Measurements from ENCODE around the gene NR2F6. TPM values are rescaled to one million over a fixed set of nuclear protein-coding genes. Genes with fewer than 3 reads are reported as not detected.

Gene NR2F6
- total and polyA plus RNA-seq, 2 of the 4 experiments (the other 2 are of a cell fraction) = 8.4 to 20.5 TPM

DNA sequence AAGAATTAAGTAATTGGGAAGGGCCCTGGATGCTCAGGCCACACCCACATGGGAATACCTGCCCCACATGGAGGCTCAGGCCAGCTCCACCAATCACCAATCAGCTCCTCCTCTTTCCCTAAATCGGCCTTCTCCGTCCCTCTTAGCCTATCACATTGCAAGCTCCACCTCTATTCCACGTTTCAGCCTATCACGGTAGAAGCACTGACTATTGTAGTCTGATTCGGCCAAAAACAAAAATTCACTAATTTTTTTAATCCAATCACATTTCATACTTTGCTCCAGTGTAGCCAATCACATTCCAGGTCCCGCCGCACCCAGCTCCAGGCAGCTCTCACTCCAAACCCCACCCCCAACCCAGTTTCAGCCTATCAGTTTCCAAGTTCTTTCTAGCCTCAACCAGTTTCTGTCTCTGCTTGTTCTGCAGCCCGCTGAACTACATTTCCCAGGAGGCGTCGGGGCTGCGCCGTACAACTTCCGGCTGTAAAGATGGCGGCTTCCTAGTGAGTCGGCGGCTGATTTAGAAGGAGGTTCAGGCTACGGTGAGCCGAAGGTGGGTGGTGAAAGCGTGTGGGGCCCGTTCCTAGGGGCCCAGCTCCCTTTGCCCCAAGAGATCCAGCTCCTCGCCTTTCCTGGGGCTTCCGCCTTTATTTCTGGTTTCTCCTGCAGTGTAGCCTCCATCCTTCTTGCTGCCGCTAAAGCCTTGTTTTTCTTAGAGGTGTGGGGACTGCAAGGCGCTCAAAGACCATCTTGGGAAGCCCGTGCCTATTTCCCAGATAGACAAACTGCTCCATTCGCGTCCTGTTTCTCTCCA, 21.5 kb upstream of the NR2F6 start, which contains the start of gene BABAM1:
Gene BABAM1 (plus strand): TSS at position 469 of the 814 bp plus-strand sequence. CDS start 1,364 bp downstream, outside the sequence.
- peak within 1 kb of the TSS; percentile 65 for H4K5ac ChIP-seq (ENCODE audit: low read depth, low read length)
- in situ Hi-C loops (cut with MboI; ENCODE audit: low sequenced_read_pairs) = no loop called here
- no peak within 1 kb of the TSS for H2BK15ac ChIP-seq (ENCODE audit: low read depth, low read length)
- H3K27ac ChIP-seq (ENCODE audit: insufficient read depth, low read length) = peak within 1 kb of the TSS; percentile 68
- no peaks in the 10 kb centered on the region for H4K20me1 ChIP-seq (ENCODE audit: insufficient read depth, low read length)
- peaks cover 12% of the 10 kb centered on the region; the same call in 1 of the 2 replicates for H3K36me3 ChIP-seq (ENCODE audit: control insufficient read depth, insufficient read depth, low read length)
- H2BK5ac ChIP-seq (ENCODE audit: low read depth, low read length, poor library complexity, severe bottlenecking) = peak within 1 kb of the TSS; percentile 41
- H2AK5ac ChIP-seq (ENCODE audit: low read depth, low read length) = peak within 1 kb of the TSS; percentile 54
- H3K18ac ChIP-seq (ENCODE audit: low read depth, low read length) = no peak within 1 kb of the TSS
- peak; percentile 100 for DNase-seq
- no peak within 1 kb of the TSS for H2BK120ac ChIP-seq (ENCODE audit: low read depth, low read length)
- no peaks in the 10 kb centered on the region for H3K27me3 ChIP-seq (ENCODE audit: control insufficient read depth, insufficient read depth, low read length)
- peak within 1 kb of the TSS; percentile 85 for H3K9ac ChIP-seq (ENCODE audit: low read depth, low read length)
- intact Hi-C loops (cut with micrococcal nuclease) = loop anchor here (1.0 kb wide), 1 partner anchor 38 kb away; the partner anchor contains the start of gene MRPL34
- H2AK9ac ChIP-seq (replicated peaks; ENCODE audit: low read depth, low read length, poor library complexity) = peak within 1 kb of the TSS; percentile 94
- WGBS, 2 experiments (ENCODE audit: extremely low coverage in 2 of 2, insufficient read length in 1 of 2) = 0% methylated on average over 7 of the region's 27 CpGs; no CpG with 5 or more reads in 1 of the 2 experiments
- peak within 1 kb of the TSS; percentile 75; the same call in 1 of the 2 replicates for H3K56ac ChIP-seq (ENCODE audit: extremely low read depth, insufficient read depth, low read length)
- peak within 1 kb of the TSS; percentile 68 to 81 for H4K8ac ChIP-seq (ENCODE audit: low read depth in 2 of 2, low read length in 2 of 2)
- POLR2A ChIA-PET (ENCODE audit: unreplicated experiment) = interaction anchor here (0.7 kb wide), 1 partner anchor 52 kb away, joined by 4 read pairs; the partner anchor contains the start of gene USE1
- no peaks in the 10 kb centered on the region for H3K9me3 ChIP-seq (ENCODE audit: control insufficient read depth, insufficient read depth, low read length)
- H3K9me1 ChIP-seq (ENCODE audit: insufficient read depth, low read length) = no peaks in the 10 kb centered on the region
- no peaks in the 10 kb centered on the region; the same call in 1 of the 2 replicates for H3K4me1 ChIP-seq (ENCODE audit: control insufficient read depth, insufficient read depth, low read length)
- peak within 1 kb of the TSS; percentile 69 for H3K4me3 ChIP-seq (ENCODE audit: insufficient read depth, low read depth, low read length)
- H2AFZ ChIP-seq (replicated peaks; ENCODE audit: low read length, poor library complexity) = peak within 1 kb of the TSS; percentile 88
- peak; percentile 99 for ATAC-seq (ENCODE audit: low read depth)
- H3K4me2 ChIP-seq (ENCODE audit: low read depth, low read length) = peak within 1 kb of the TSS; percentile 92
- peak within 1 kb of the TSS; percentile 81 for H3K14ac ChIP-seq (replicated peaks; ENCODE audit: low read depth, low read length)
- dilution Hi-C loops (cut with HindIII; ENCODE audit: low sequenced_read_pairs, unreplicated experiment) = no loop called here
- CTCF ChIA-PET = interaction anchor here (0.5 to 0.9 kb wide), 2 partner anchors 13 to 32 kb away, joined by 3 read pairs; no protein-coding TSS in a partner anchor
- H3K23ac ChIP-seq (ENCODE audit: low read depth, low read length) = peak within 1 kb of the TSS; percentile 78; the same call in 1 of the 2 replicates
- peak within 1 kb of the TSS; percentile 71 for H3K4ac ChIP-seq (ENCODE audit: low read depth, low read length)
- H4K91ac ChIP-seq (ENCODE audit: insufficient read depth, low read depth, low read length) = peak within 1 kb of the TSS; percentile 48
- BruUV-seq (replicated peaks) = no TSS peak
- peaks cover 0 to 23% of the 10 kb centered on the region in 2 experiments; a peak in 2 of 4 replicates for H3K79me1 ChIP-seq (ENCODE audit: low read depth in 1 of 2, low read length in 2 of 2)
- no peak within 1 kb of the TSS for H2BK20ac ChIP-seq (ENCODE audit: low read depth, low read length)
- TF ChIP-seq RAD21 (IDR thresholded peaks at IDR 0.05; ENCODE audit: low read length) (no peak), MAFK (IDR thresholded peaks at IDR 0.05; ENCODE audit: low read depth, low read length) (peak; percentile 10; the same call in 1 of the 2 replicates), CEBPB (IDR thresholded peaks at IDR 0.05; ENCODE audit: low read depth, low read length) (no peak), POLR2A (IDR thresholded peaks at IDR 0.05; ENCODE audit: low read depth, low read length) (peak; percentile 51; the same call in 1 of the 2 replicates), CHD1 (IDR thresholded peaks at IDR 0.05; ENCODE audit: low read depth, low read length) (no peak), MXI1 (IDR thresholded peaks at IDR 0.05; ENCODE audit: borderline replicate concordance, low read depth, low read length) (peak; percentile 56; the same call in 1 of the 2 replicates), BHLHE40 (IDR thresholded peaks at IDR 0.05; ENCODE audit: low read depth, low read length) (0 out of 2 replicates have a peak, but pooled peaks have one; percentile 11), RFX5 (IDR thresholded peaks at IDR 0.05; ENCODE audit: low read depth, low read length) (0 out of 2 replicates have a peak, but pooled peaks have one; percentile 14), NFE2L2 (IDR thresholded peaks at IDR 0.05; ENCODE audit: low read depth, low read length) (no peak), FOS (IDR thresholded peaks at IDR 0.05; ENCODE audit: low read depth, low read length) (peak; percentile 84; the same call in 1 of the 2 replicates), RCOR1 (IDR thresholded peaks at IDR 0.05; ENCODE audit: insufficient replicate concordance, low read length) (no peak), MAZ (IDR thresholded peaks at IDR 0.05; ENCODE audit: borderline replicate concordance, low read depth, low read length) (peak; percentile 58; the same call in 1 of the 2 replicates)
- TF ChIP-seq, protein P1, sequence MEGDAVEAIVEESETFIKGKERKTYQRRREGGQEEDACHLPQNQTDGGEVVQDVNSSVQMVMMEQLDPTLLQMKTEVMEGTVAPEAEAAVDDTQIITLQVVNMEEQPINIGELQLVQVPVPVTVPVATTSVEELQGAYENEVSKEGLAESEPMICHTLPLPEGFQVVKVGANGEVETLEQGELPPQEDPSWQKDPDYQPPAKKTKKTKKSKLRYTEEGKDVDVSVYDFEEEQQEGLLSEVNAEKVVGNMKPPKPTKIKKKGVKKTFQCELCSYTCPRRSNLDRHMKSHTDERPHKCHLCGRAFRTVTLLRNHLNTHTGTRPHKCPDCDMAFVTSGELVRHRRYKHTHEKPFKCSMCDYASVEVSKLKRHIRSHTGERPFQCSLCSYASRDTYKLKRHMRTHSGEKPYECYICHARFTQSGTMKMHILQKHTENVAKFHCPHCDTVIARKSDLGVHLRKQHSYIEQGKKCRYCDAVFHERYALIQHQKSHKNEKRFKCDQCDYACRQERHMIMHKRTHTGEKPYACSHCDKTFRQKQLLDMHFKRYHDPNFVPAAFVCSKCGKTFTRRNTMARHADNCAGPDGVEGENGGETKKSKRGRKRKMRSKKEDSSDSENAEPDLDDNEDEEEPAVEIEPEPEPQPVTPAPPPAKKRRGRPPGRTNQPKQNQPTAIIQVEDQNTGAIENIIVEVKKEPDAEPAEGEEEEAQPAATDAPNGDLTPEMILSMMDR (conservative IDR thresholded peaks at IDR 0.05; ENCODE audit: low read depth, low read length) = no peak
- TF ChIP-seq, protein P2, sequence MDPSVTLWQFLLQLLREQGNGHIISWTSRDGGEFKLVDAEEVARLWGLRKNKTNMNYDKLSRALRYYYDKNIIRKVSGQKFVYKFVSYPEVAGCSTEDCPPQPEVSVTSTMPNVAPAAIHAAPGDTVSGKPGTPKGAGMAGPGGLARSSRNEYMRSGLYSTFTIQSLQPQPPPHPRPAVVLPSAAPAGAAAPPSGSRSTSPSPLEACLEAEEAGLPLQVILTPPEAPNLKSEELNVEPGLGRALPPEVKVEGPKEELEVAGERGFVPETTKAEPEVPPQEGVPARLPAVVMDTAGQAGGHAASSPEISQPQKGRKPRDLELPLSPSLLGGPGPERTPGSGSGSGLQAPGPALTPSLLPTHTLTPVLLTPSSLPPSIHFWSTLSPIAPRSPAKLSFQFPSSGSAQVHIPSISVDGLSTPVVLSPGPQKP (IDR thresholded peaks at IDR 0.05; ENCODE audit: borderline replicate concordance, low read depth, low read length) = no peak

Data from IMR-90 (cell line).